ENCODE data around the gene WFDC12. TPM values are rescaled to one million over a fixed set of nuclear protein-coding genes. Genes with fewer than 3 reads are reported as not detected.

The WFDC12 gene
- total RNA-seq, 2 experiments from 2014 or later = not detected

- Histone ChIP-seq H3K4me3 (ENCODE audit: low read depth, low read length, poor library complexity, severe bottlenecking) (no peak overlapping the region), H4K20me1 (ENCODE audit: insufficient read depth, low read length) (no peaks in the 10 kb centered on the region), H3K79me2 (ENCODE audit: insufficient read depth, low read depth, low read length) (no peaks in the 10 kb centered on the region), H3K27ac (ENCODE audit: low read depth, low read length, poor library complexity, severe bottlenecking) (no peak overlapping the region), H3K9me3 (ENCODE audit: low read length) (no peaks in the 10 kb centered on the region), H3K9me2 (ENCODE audit: insufficient read depth, low read length) (no peaks in the 10 kb centered on the region), H3K36me3 (ENCODE audit: insufficient read depth, low read length) (no peaks in the 10 kb centered on the region), H3K4me2 (ENCODE audit: low read length) (no peak overlapping the region), H2AFZ (ENCODE audit: low read length) (no peak overlapping the region), H3K4me1 (ENCODE audit: insufficient read depth, low read length, poor library complexity, severe bottlenecking) (no peaks in the 10 kb centered on the region)
- ChIA-PET CTCF (ENCODE audit: unreplicated experiment) (no interaction called here), POLR2A (interaction anchor here (0.7 kb wide), 1 partner anchor 313 kb away, joined by 3 read pairs; no protein-coding TSS in a partner anchor)
- TF ChIP-seq EZH2phosphoT487 (IDR thresholded peaks at IDR 0.05; ENCODE audit: borderline replicate concordance, low read depth, low read length) (no peak), CTCF (conservative IDR thresholded peaks at IDR 0.05; ENCODE audit: low read length) (no peak)
- intact Hi-C loops (cut with micrococcal nuclease; ENCODE audit: unreplicated experiment) = no loop called here
- no TSS peak for BruUV-seq (replicated peaks)
- DNase-seq (ENCODE audit: low spot score) = peak; percentile 2
These were observed 29.9 kb upstream of the WFDC12 start for GRCh38 chr20:45154183-45154582.

- H4K20me1 ChIP-seq (ENCODE audit: insufficient read depth, low read length) = no peaks in the 10 kb centered on the region
- no TSS peak for BruUV-seq (replicated peaks)
- intact Hi-C loops (cut with micrococcal nuclease; ENCODE audit: unreplicated experiment) = no loop called here
These were observed 29.5 kb upstream of the WFDC12 start for GRCh38 chr20:45153752-45154151.

GRCh38 chr20:45153147-45153546, 28.9 kb upstream of the WFDC12 start:
- no peaks in the 10 kb centered on the region for H4K20me1 ChIP-seq (ENCODE audit: insufficient read depth, low read length)
- DNase-seq (ENCODE audit: low spot score) = no peak
- CTCF ChIA-PET (ENCODE audit: unreplicated experiment) = no interaction called here
- no peaks in the 10 kb centered on the region for H3K4me1 ChIP-seq (ENCODE audit: insufficient read depth, low read length, poor library complexity, severe bottlenecking)
- no peak overlapping the region for H3K4me2 ChIP-seq (ENCODE audit: low read length)
- POLR2A ChIA-PET = no interaction called here
- no peak overlapping the region for H3K27ac ChIP-seq (ENCODE audit: low read depth, low read length, poor library complexity, severe bottlenecking)
- H3K4me3 ChIP-seq (ENCODE audit: low read depth, low read length, poor library complexity, severe bottlenecking) = no peak overlapping the region
- BruUV-seq (replicated peaks) = no TSS peak
- H3K9me2 ChIP-seq (ENCODE audit: insufficient read depth, low read length) = no peaks in the 10 kb centered on the region
- no peaks in the 10 kb centered on the region for H3K36me3 ChIP-seq (ENCODE audit: insufficient read depth, low read length)
- no peaks in the 10 kb centered on the region for H3K9me3 ChIP-seq (ENCODE audit: low read length)
- intact Hi-C loops (cut with micrococcal nuclease; ENCODE audit: unreplicated experiment) = no loop called here
- no peak for TF ChIP-seq EZH2phosphoT487 (IDR thresholded peaks at IDR 0.05; ENCODE audit: borderline replicate concordance, low read depth, low read length)
- TF ChIP-seq CTCF (conservative IDR thresholded peaks at IDR 0.05; ENCODE audit: low read length) = no peak
- no peak overlapping the region for H2AFZ ChIP-seq (ENCODE audit: low read length)
- no peaks in the 10 kb centered on the region for H3K79me2 ChIP-seq (ENCODE audit: insufficient read depth, low read depth, low read length)

More at GRCh38 chr20:45153752-45154151, 29.5 kb upstream of the WFDC12 start:
- CTCF ChIA-PET (ENCODE audit: unreplicated experiment) = no interaction called here
- TF ChIP-seq EZH2phosphoT487 (IDR thresholded peaks at IDR 0.05; ENCODE audit: borderline replicate concordance, low read depth, low read length) (no peak), CTCF (conservative IDR thresholded peaks at IDR 0.05; ENCODE audit: low read length) (no peak)
- DNase-seq (ENCODE audit: low spot score) = no peak
- Histone ChIP-seq H3K4me2 (ENCODE audit: low read length) (no peak overlapping the region), H3K36me3 (ENCODE audit: insufficient read depth, low read length) (no peaks in the 10 kb centered on the region), H3K79me2 (ENCODE audit: insufficient read depth, low read depth, low read length) (no peaks in the 10 kb centered on the region), H2AFZ (ENCODE audit: low read length) (no peak overlapping the region), H3K4me1 (ENCODE audit: insufficient read depth, low read length, poor library complexity, severe bottlenecking) (no peaks in the 10 kb centered on the region), H3K9me2 (ENCODE audit: insufficient read depth, low read length) (no peaks in the 10 kb centered on the region), H3K27ac (ENCODE audit: low read depth, low read length, poor library complexity, severe bottlenecking) (no peak overlapping the region), H3K9me3 (ENCODE audit: low read length) (no peaks in the 10 kb centered on the region), H3K4me3 (ENCODE audit: low read depth, low read length, poor library complexity, severe bottlenecking) (no peak overlapping the region)
- POLR2A ChIA-PET = no interaction called here

Data from OCI-LY7 (cell line).